HUES6 (cell line): ENCODE measurements around the gene MLPH.
A peak's percentile ranks its signal among the peaks of the same experiment; 100 is the strongest.

Experiments
- H3K27ac ChIP-seq: 2 replicates; pipeline ENCODE4 v1.7.0; 2013; ENCODE audit warnings: low read depth, mild to moderate bottlenecking, low read length, inconsistent platforms
- H3K27me3 ChIP-seq: 2 replicates; pipeline ENCODE4 v1.6.1; 2013; ENCODE audit warnings: low read length; ENCODE audit not compliant: control insufficient read depth, insufficient read depth
- H3K36me3 ChIP-seq: 2 replicates; pipeline ENCODE4 v1.6.1; 2013; ENCODE audit warnings: low read length; ENCODE audit not compliant: control insufficient read depth, insufficient read depth
- H3K4me1 ChIP-seq: 2 replicates; pipeline ENCODE4 v1.6.1; 2013; ENCODE audit warnings: low read length; ENCODE audit not compliant: control insufficient read depth, insufficient read depth
- H3K4me3 ChIP-seq: 2 replicates; pipeline ENCODE4 v1.5.1; 2013; ENCODE audit warnings: low read depth, low read length
- H3K9ac ChIP-seq: one replicate; pipeline ENCODE4 v1.6.1; 2013; ENCODE audit warnings: mild to moderate bottlenecking, low read length
- H3K9me3 ChIP-seq: 2 replicates; pipeline ENCODE4 v1.6.1; 2013; ENCODE audit warnings: low read depth, low read length; ENCODE audit not compliant: control insufficient read depth, insufficient read depth

Gene MLPH

GRCh38 chr2:237486819-237487448 lies at the start of gene MLPH:
Gene MLPH (plus strand): TSS chr2:237487251. CDS start chr2:237493427, 6,176 bp downstream.
- Histone ChIP-seq H3K27ac (no peak within 1 kb of the TSS), H3K4me1 (peaks cover 22% of the 10 kb centered on the region), H3K27me3 (peaks cover 72% of the 10 kb centered on the region), H3K9ac (peak within 1 kb of the TSS; percentile 47), H3K36me3 (peaks cover 3% of the 10 kb centered on the region; the same call in 1 of the 2 replicates), H3K4me3 (peak within 1 kb of the TSS; percentile 79), H3K9me3 (peaks cover 12% of the 10 kb centered on the region)

DNA sequence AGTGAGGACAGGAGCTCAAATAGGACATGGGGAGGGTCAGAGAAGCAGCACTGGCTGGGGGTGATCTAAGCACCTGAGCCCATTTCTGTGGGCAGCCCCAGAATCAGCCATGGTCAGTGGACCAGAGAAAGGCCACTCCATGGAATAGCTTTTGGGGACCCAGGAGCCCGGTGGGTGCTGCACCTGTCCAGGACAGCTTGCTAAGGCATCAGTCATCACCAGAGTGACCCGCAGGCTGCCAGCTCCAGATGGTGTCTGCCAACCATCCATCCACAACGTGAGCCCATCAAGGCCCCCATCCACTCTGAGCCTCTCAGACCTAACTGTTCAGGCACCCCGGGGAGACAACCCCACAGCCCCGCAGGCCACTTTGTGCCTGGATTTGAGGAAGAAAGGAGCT lies 49.5 kb upstream of the MLPH start:
- H3K27ac ChIP-seq = no peak overlapping the region
- H3K36me3 ChIP-seq = no peaks in the 10 kb centered on the region
- H3K4me3 ChIP-seq = no peak overlapping the region
- peaks cover 22% of the 10 kb centered on the region for H3K4me1 ChIP-seq
- no peak overlapping the region for H3K9ac ChIP-seq
- no peaks in the 10 kb centered on the region for H3K27me3 ChIP-seq
- H3K9me3 ChIP-seq = no peaks in the 10 kb centered on the region; the same call in 1 of the 2 replicates

GRCh38 chr2:237438080-237438940 lies 48.7 kb upstream of the MLPH start:
- Histone ChIP-seq H3K27ac (no peak overlapping the region), H3K9me3 (no peaks in the 10 kb centered on the region; the same call in 1 of the 2 replicates), H3K4me1 (peaks cover 18% of the 10 kb centered on the region), H3K27me3 (no peaks in the 10 kb centered on the region), H3K4me3 (no peak overlapping the region), H3K36me3 (no peaks in the 10 kb centered on the region), H3K9ac (no peak overlapping the region)

- Histone ChIP-seq H3K9ac (no peak overlapping the region), H3K4me1 (peaks cover 8% of the 10 kb centered on the region), H3K27ac (no peak overlapping the region), H3K36me3 (no peaks in the 10 kb centered on the region), H3K9me3 (no peaks in the 10 kb centered on the region; the same call in 1 of the 2 replicates), H3K27me3 (no peaks in the 10 kb centered on the region), H3K4me3 (no peak overlapping the region)
Observed at GRCh38 chr2:237440819-237441281, 46.2 kb upstream of the MLPH start.

GRCh38 chr2:237441605-237442274 lies 45.3 kb upstream of the MLPH start:
- Histone ChIP-seq H3K27me3 (no peaks in the 10 kb centered on the region), H3K9me3 (no peaks in the 10 kb centered on the region; the same call in 1 of the 2 replicates), H3K4me1 (peaks cover 13% of the 10 kb centered on the region), H3K4me3 (no peak overlapping the region), H3K9ac (no peak overlapping the region), H3K27ac (no peak overlapping the region), H3K36me3 (no peaks in the 10 kb centered on the region)

DNA sequence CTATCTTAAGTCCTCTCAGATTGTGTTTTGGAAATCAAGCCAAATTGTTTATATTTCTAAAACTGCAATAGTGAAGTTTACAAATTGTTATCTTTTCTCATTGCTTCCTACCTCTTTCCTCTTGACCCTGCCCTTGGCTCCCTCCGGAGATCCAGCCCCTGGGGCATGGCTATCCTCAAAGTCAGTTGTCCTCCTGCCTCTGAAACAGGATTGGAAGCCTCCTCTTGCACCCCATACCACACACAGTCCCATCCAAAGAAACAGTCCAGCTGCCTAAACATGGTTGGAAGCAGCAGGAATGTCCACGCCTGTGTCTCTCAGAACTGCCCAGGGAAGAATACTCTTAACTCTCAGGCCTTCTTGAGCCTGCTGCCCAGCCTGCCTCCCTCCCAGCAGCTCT lies 43.0 kb upstream of the MLPH start:
- H3K4me3 ChIP-seq = no peak overlapping the region
- H3K9ac ChIP-seq = no peak overlapping the region
- no peaks in the 10 kb centered on the region for H3K27me3 ChIP-seq
- H3K4me1 ChIP-seq = peaks cover 5% of the 10 kb centered on the region; the same call in 1 of the 2 replicates
- no peaks in the 10 kb centered on the region for H3K36me3 ChIP-seq
- no peak overlapping the region for H3K27ac ChIP-seq
- H3K9me3 ChIP-seq = no peaks in the 10 kb centered on the region; the same call in 1 of the 2 replicates

GRCh38 chr2:237445611-237446337 lies 41.3 kb upstream of the MLPH start:
- H3K4me1 ChIP-seq = peaks cover 5% of the 10 kb centered on the region; the same call in 1 of the 2 replicates
- H3K9ac ChIP-seq = no peak overlapping the region
- H3K36me3 ChIP-seq = no peaks in the 10 kb centered on the region
- no peak overlapping the region for H3K4me3 ChIP-seq
- H3K9me3 ChIP-seq = no peaks in the 10 kb centered on the region
- H3K27me3 ChIP-seq = 0 out of 2 replicates have a peak, but pooled peaks cover 3% of the 10 kb centered on the region
- H3K27ac ChIP-seq = no peak overlapping the region

GRCh38 chr2:237446338-237446665 lies 40.7 kb upstream of the MLPH start:
- Histone ChIP-seq H3K9ac (no peak overlapping the region), H3K4me3 (no peak overlapping the region), H3K36me3 (no peaks in the 10 kb centered on the region), H3K27ac (no peak overlapping the region), H3K9me3 (no peaks in the 10 kb centered on the region), H3K4me1 (peaks cover 8% of the 10 kb centered on the region; the same call in 1 of the 2 replicates), H3K27me3 (0 out of 2 replicates have a peak, but pooled peaks cover 4% of the 10 kb centered on the region)

GRCh38 chr2:237447496-237447895 lies 39.6 kb upstream of the MLPH start:
- peaks cover 18% of the 10 kb centered on the region for H3K4me1 ChIP-seq
- H3K36me3 ChIP-seq = no peaks in the 10 kb centered on the region
- 0 out of 2 replicates have a peak, but pooled peaks cover 4% of the 10 kb centered on the region for H3K27me3 ChIP-seq
- no peak overlapping the region for H3K4me3 ChIP-seq
- no peak overlapping the region for H3K9ac ChIP-seq
- no peak overlapping the region for H3K27ac ChIP-seq
- no peaks in the 10 kb centered on the region for H3K9me3 ChIP-seq

DNA sequence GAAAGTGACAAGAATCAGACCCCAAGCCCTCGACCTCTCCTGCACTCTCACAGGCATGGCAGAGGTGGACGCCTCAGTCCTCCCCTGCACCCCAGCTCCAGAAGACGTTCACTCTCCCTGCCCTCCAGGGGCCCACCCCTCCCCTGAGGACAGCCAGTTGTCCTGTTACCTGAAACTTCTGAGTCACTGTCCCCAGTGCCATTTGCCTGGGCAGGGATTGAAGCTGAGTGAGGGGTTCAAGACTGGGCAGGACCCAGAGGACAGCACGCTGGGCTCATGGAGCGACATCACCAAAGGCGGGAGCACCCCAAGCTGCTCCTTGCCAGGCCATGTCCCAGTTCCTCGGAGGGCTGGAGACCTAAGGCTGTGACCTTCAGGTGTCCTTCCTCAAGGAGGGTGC lies 38.9 kb upstream of the MLPH start:
- Histone ChIP-seq H3K36me3 (no peaks in the 10 kb centered on the region), H3K27ac (no peak overlapping the region), H3K27me3 (0 out of 2 replicates have a peak, but pooled peaks cover 4% of the 10 kb centered on the region), H3K9ac (no peak overlapping the region), H3K4me1 (peaks cover 18% of the 10 kb centered on the region), H3K4me3 (no peak overlapping the region), H3K9me3 (no peaks in the 10 kb centered on the region)
